HG02763 (cell line): ENCODE data around the gene SLC22A3.
"Not testable (repeated sequence)": the region's sequence is repeated elsewhere in the genome, so short reads cannot be mapped to it uniquely, and the experiment has no call there.

ENCODE experiments used
- ATAC-seq: cut with Tn5 transposase; IDR thresholded peaks from one replicate; pipeline ENCODE4 v1.9.1; 2021; ENCODE audit warnings: mild to moderate bottlenecking, moderate library complexity; ENCODE audit not compliant: unreplicated experiment

Gene SLC22A3

GRCh38 chr6:160368670-160369069 lies 20.5 kb downstream of the SLC22A3 start:
- no peak for ATAC-seq

- not testable (repeated sequence) for ATAC-seq
These were observed 25.4 kb downstream of the SLC22A3 start for GRCh38 chr6:160373601-160374000.

GRCh38 chr6:160374836-160375560 lies 26.8 kb downstream of the SLC22A3 start:
- no peak for ATAC-seq

GRCh38 chr6:160375561-160375949 lies 27.4 kb downstream of the SLC22A3 start:
- ATAC-seq: no peak

- no peak for ATAC-seq
These were observed 28.3 kb downstream of the SLC22A3 start for GRCh38 chr6:160376445-160376844.

- no peak for ATAC-seq
These were observed 30.0 kb downstream of the SLC22A3 start for GRCh38 chr6:160378218-160378617.

- ATAC-seq: no peak
These were observed 30.7 kb downstream of the SLC22A3 start for GRCh38 chr6:160378882-160379281.

- ATAC-seq: no peak
These were observed 31.3 kb downstream of the SLC22A3 start for GRCh38 chr6:160379466-160379865.

GRCh38 chr6:160382946-160383345 lies 34.8 kb downstream of the SLC22A3 start:
- ATAC-seq: no peak

GRCh38 chr6:160386869-160387530 lies 38.8 kb downstream of the SLC22A3 start:
- ATAC-seq: no peak

GRCh38 chr6:160387916-160388643 lies 39.9 kb downstream of the SLC22A3 start:
- ATAC-seq: no peak

GRCh38 chr6:160388922-160389321 lies 40.7 kb downstream of the SLC22A3 start:
- ATAC-seq: no peak

GRCh38 chr6:160391419-160392116 lies 43.4 kb downstream of the SLC22A3 start:
- no peak for ATAC-seq

- not testable (repeated sequence) for ATAC-seq
These were observed 45.3 kb downstream of the SLC22A3 start for GRCh38 chr6:160393442-160393841.

GRCh38 chr6:160393891-160394653 lies 45.9 kb downstream of the SLC22A3 start:
- no peak for ATAC-seq

GRCh38 chr6:160394654-160395035 lies 46.5 kb downstream of the SLC22A3 start:
- no peak for ATAC-seq

- ATAC-seq: no peak
These were observed 47.0 kb downstream of the SLC22A3 start for GRCh38 chr6:160395187-160395586.

- no peak for ATAC-seq
These were observed 48.1 kb downstream of the SLC22A3 start for GRCh38 chr6:160396292-160396691.

GRCh38 chr6:160398674-160399271 lies 50.6 kb downstream of the SLC22A3 start:
- ATAC-seq: peak; percentile 99

GRCh38 chr6:160400446-160400845 lies 52.3 kb downstream of the SLC22A3 start:
- ATAC-seq: no peak
